GM06990 (cell line): ENCODE results near the gene SMOC2.

Experiments used
- DNase-seq: peaks from one replicate; pipeline ENCODE4 v3.0.0-alpha.2; 2011; ENCODE audit not compliant: insufficient read length; ENCODE audit errors: extremely low read depth
- H3K27me3 ChIP-seq: replicated peaks from 2 replicates; pipeline ENCODE4 v1.6.0; 2011; ENCODE audit warnings: low read length; ENCODE audit not compliant: control insufficient read depth, insufficient read depth
- H3K36me3 ChIP-seq: 2 replicates; pipeline ENCODE4 v1.5.1; 2011; ENCODE audit warnings: low read length; ENCODE audit not compliant: control insufficient read depth, insufficient read depth
- H3K4me3 ChIP-seq: replicated peaks from 2 replicates; pipeline ENCODE4 v1.5.1; 2011; ENCODE audit warnings: low read depth, mild to moderate bottlenecking, control low read depth, low read length
- CTCF ChIP-seq: IDR thresholded peaks from 2 replicates; pipeline ENCODE4 v1.5.1; 2011; ENCODE audit warnings: low read length, control low read depth, mild to moderate bottlenecking, inconsistent platforms; ENCODE audit not compliant: insufficient read depth, poor library complexity, severe bottlenecking

SMOC2 gene

GRCh38 chr6:168627506-168628175, 186.7 kb downstream of the SMOC2 start:
- no peak overlapping the region for H3K4me3 ChIP-seq
- no peaks in the 10 kb centered on the region for H3K36me3 ChIP-seq
- no peaks in the 10 kb centered on the region for H3K27me3 ChIP-seq
- no peak for TF ChIP-seq CTCF
- DNase-seq = no peak

- Histone ChIP-seq H3K4me3 (no peak overlapping the region), H3K36me3 (no peaks in the 10 kb centered on the region), H3K27me3 (no peaks in the 10 kb centered on the region)
- no peak for TF ChIP-seq CTCF
- no peak for DNase-seq
Observed at GRCh38 chr6:168628176-168628553, 187.2 kb downstream of the SMOC2 start.

- Histone ChIP-seq H3K27me3 (no peaks in the 10 kb centered on the region), H3K4me3 (no peak overlapping the region), H3K36me3 (no peaks in the 10 kb centered on the region)
- no peak for TF ChIP-seq CTCF
- DNase-seq = no peak
Observed at GRCh38 chr6:168628732-168629245, 187.8 kb downstream of the SMOC2 start.

- no peak for TF ChIP-seq CTCF
- Histone ChIP-seq H3K27me3 (no peaks in the 10 kb centered on the region), H3K4me3 (no peak overlapping the region), H3K36me3 (no peaks in the 10 kb centered on the region)
- DNase-seq = no peak
Observed at GRCh38 chr6:168631564-168631963, 190.6 kb downstream of the SMOC2 start.

GRCh38 chr6:168632694-168633093, 191.7 kb downstream of the SMOC2 start:
- H3K4me3 ChIP-seq = no peak overlapping the region
- H3K27me3 ChIP-seq = no peaks in the 10 kb centered on the region
- no peak for DNase-seq
- TF ChIP-seq CTCF = no peak
- no peaks in the 10 kb centered on the region for H3K36me3 ChIP-seq
